ENCODE results near the gene CTBP1. TPM values are rescaled to one million over a fixed set of nuclear protein-coding genes. Genes with fewer than 3 reads are reported as not detected.

The CTBP1 gene
- total and polyA plus RNA-seq, 9 of the 15 experiments (the other 6 are each of a cell fraction or from before 2014, with no cell fraction given), result 14.5 to 162 (median 68.2) TPM

DNA sequence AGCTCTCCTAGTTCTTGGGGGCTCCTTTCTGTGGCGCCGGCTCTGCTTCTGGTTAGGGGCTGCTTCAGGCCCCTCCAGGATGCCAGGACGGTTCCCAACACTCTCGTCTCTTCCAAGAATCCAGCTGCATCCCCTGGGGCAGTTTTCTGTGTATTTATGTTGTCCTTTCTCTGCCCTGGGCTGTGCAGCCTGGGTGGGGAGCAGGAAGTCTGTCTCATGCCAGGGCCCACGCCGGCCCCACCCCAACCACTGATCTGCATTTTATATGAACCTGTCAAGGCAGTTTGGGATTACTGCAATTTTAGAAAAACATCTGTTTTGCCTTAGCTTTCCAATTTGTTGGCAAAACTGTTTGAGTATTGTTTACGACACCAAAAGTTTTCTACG is 14.6 kb downstream of the CTBP1 start:
- intact Hi-C loops (cut with micrococcal nuclease), result no loop called here
- no TSS peak for BruUV-seq (replicated peaks)
- no peak overlapping the region for H3K9ac ChIP-seq (ENCODE audit: insufficient read depth in 1 of 2, low read depth in 2 of 2, low read length in 2 of 2)
- TF ChIP-seq RFX7 (CRISPR knock-in tag; IDR thresholded peaks at IDR 0.05), result no peak
- no peak for TF ChIP-seq SREBF1 (IDR thresholded peaks at IDR 0.05; ENCODE audit: borderline replicate concordance, low read depth, low read length)
- TF ChIP-seq SRSF9 (IDR thresholded peaks at IDR 0.05; ENCODE audit: borderline replicate concordance, low read depth, low read length), result no peak
- ChIA-PET POLR2A (interaction anchor here (1.1 to 1.9 kb wide), 2 partner anchors 9 to 13 kb away, joined by 4 to 5 read pairs; no protein-coding TSS in a partner anchor), CTCF (ENCODE audit: low intra/inter-chr PET ratio) (no interaction called here)
- peaks cover 91% of the 10 kb centered on the region; the same call in 2 of the 3 replicates for H3K36me3 ChIP-seq (ENCODE audit: control insufficient read depth, insufficient read depth, low read length)
- DNase-seq (ENCODE audit: extremely low read depth in 1 of 4, low spot score in 3 of 4) (no peak), ATAC-seq (no peak), FAIRE-seq (no peak)
- no peaks in the 10 kb centered on the region for H4K20me1 ChIP-seq (replicated peaks; ENCODE audit: control insufficient read depth, insufficient read depth, low read length)
- 94% methylated on average over 8 of the region's 8 CpGs for WGBS (ENCODE audit: insufficient coverage, low coverage, missing lambda C conversion rate)
- no peaks in the 10 kb centered on the region for H3K27me3 ChIP-seq (ENCODE audit: control insufficient read depth in 2 of 2, insufficient read depth in 2 of 2, low read length in 2 of 2)
- H3K4me2 ChIP-seq (ENCODE audit: insufficient read depth, low read length), result no peak overlapping the region
- no peak overlapping the region for H2AFZ ChIP-seq (ENCODE audit: low read depth, low read length)
- H3K79me2 ChIP-seq (ENCODE audit: control insufficient read depth, insufficient read depth, low read length), result no peaks in the 10 kb centered on the region; the same call in 2 of the 3 replicates
- no peaks in the 10 kb centered on the region for H3K9me3 ChIP-seq (replicated peaks; ENCODE audit: control insufficient read depth, insufficient read depth, low read depth, low read length)
- no peak overlapping the region for H3K27ac ChIP-seq (ENCODE audit: extremely low read depth, low read depth, low read length)
- in situ Hi-C loops (cut with MboI), result no loop called here
- peaks cover 0 to 8% of the 10 kb centered on the region in 2 experiments; a peak in 1 of 5 replicates for H3K4me1 ChIP-seq (replicated peaks in 1 of 2; ENCODE audit: control insufficient read depth in 2 of 2, insufficient read depth in 2 of 2, low read length in 2 of 2)
- H3K4me3 ChIP-seq, result no peak overlapping the region
- H3K9me1 ChIP-seq (ENCODE audit: control insufficient read depth, insufficient read depth, low read length), result no peaks in the 10 kb centered on the region

DNA sequence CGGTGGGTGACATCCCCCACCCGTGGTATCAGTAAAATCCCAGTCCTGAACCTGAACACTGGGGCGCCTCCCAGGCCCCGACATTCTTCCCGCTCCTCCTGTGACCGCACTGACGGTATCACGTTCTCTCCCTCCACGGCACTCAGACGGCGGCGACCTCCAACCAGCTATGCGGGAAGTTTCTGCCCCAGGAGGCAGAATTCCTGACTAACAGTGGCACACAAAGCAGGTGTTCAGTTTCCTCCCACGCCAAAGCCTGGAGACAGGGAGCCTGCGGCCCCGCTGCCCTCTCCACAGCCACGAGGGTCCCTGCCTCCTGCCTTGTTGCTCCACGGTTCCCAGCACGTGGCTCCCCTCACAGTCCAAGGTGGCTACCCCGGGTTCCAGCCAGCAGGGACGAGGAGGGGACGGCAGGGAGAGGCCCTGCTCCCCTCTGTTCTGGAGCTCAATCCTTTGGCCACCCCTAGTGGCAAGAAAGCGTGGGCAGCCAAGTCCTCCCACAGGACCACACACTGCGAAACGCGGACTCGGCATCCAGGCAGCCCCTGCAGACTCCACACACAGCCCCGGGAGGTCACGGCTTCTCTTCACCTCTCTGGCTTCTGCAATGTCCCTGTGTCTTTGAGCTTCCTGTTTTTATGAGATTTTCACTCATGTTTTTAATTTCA is 15.2 kb downstream of the CTBP1 start:
- BruUV-seq (replicated peaks), result no TSS peak
- Histone ChIP-seq H3K4me1 (replicated peaks in 1 of 2; ENCODE audit: control insufficient read depth in 2 of 2, insufficient read depth in 2 of 2, low read length in 2 of 2) (peaks cover 0 to 8% of the 10 kb centered on the region in 2 experiments; a peak in 1 of 5 replicates), H2AFZ (ENCODE audit: low read depth, low read length) (no peak overlapping the region), H3K9me3 (replicated peaks; ENCODE audit: control insufficient read depth, insufficient read depth, low read depth, low read length) (no peaks in the 10 kb centered on the region), H4K20me1 (replicated peaks; ENCODE audit: control insufficient read depth, insufficient read depth, low read length) (no peaks in the 10 kb centered on the region), H3K27me3 (ENCODE audit: control insufficient read depth in 2 of 2, insufficient read depth in 2 of 2, low read length in 2 of 2) (no peaks in the 10 kb centered on the region), H3K79me2 (ENCODE audit: control insufficient read depth, insufficient read depth, low read length) (no peaks in the 10 kb centered on the region; the same call in 2 of the 3 replicates), H3K4me3 (no peak overlapping the region), H3K27ac (ENCODE audit: extremely low read depth, low read depth, low read length) (no peak overlapping the region), H3K4me2 (ENCODE audit: insufficient read depth, low read length) (no peak overlapping the region), H3K36me3 (ENCODE audit: control insufficient read depth, insufficient read depth, low read length) (peaks cover 91% of the 10 kb centered on the region; the same call in 2 of the 3 replicates), H3K9me1 (ENCODE audit: control insufficient read depth, insufficient read depth, low read length) (no peaks in the 10 kb centered on the region), H3K9ac (ENCODE audit: insufficient read depth in 1 of 2, low read depth in 2 of 2, low read length in 2 of 2) (no peak overlapping the region; a peak in 1 of 4 replicates)
- ChIA-PET POLR2A (interaction anchor here (0.6 to 1.9 kb wide), 3 partner anchors 10 to 34 kb away, joined by 3 to 5 read pairs (median 4); no protein-coding TSS in a partner anchor), CTCF (ENCODE audit: low intra/inter-chr PET ratio) (no interaction called here)
- whole genome bisulfite sequencing (ENCODE audit: insufficient coverage, low coverage, missing lambda C conversion rate), result 91% methylated on average over 18 of the region's 29 CpGs
- peak; percentile 29; the same call in 2 of the 3 replicates for ATAC-seq
- FAIRE-seq, result no peak
- in situ Hi-C loops (cut with MboI), result no loop called here
- no peak for DNase-seq (ENCODE audit: extremely low read depth in 1 of 4, low spot score in 3 of 4)
- intact Hi-C loops (cut with micrococcal nuclease), result no loop called here
- peak; percentile 52 for TF ChIP-seq POLR2G (IDR thresholded peaks at IDR 0.05; ENCODE audit: low read depth, low read length)
- no peak for TF ChIP-seq MEIS2 (IDR thresholded peaks at IDR 0.05; ENCODE audit: partially characterized antibody)
- TF ChIP-seq, protein P1, sequence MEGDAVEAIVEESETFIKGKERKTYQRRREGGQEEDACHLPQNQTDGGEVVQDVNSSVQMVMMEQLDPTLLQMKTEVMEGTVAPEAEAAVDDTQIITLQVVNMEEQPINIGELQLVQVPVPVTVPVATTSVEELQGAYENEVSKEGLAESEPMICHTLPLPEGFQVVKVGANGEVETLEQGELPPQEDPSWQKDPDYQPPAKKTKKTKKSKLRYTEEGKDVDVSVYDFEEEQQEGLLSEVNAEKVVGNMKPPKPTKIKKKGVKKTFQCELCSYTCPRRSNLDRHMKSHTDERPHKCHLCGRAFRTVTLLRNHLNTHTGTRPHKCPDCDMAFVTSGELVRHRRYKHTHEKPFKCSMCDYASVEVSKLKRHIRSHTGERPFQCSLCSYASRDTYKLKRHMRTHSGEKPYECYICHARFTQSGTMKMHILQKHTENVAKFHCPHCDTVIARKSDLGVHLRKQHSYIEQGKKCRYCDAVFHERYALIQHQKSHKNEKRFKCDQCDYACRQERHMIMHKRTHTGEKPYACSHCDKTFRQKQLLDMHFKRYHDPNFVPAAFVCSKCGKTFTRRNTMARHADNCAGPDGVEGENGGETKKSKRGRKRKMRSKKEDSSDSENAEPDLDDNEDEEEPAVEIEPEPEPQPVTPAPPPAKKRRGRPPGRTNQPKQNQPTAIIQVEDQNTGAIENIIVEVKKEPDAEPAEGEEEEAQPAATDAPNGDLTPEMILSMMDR (IDR thresholded peaks at IDR 0.05 in 2 of 3, conservative IDR thresholded peaks at IDR 0.05 in 1 of 3; ENCODE audit: insufficient read depth in 2 of 3, low read depth in 1 of 3, low read length in 3 of 3), result 0 out of 6 replicates have a peak, but pooled peaks of 1 of the 3 experiments have one; percentile 4
- no peak for TF ChIP-seq DNMT1 (IDR thresholded peaks at IDR 0.05)

All from K562 (cell line).